ENCODE results near the gene SFN.

The SFN gene

GRCh38 chr1:26858160-26858559, 4.8 kb upstream of the SFN start:
- H3K79me2 ChIP-seq (ENCODE audit: control insufficient read depth, insufficient read depth, low read length, poor library complexity) = no peaks in the 10 kb centered on the region
- peaks cover 27 to 28% of the 10 kb centered on the region in 2 experiments for H3K4me1 ChIP-seq (ENCODE audit: control insufficient read depth in 1 of 2, insufficient read depth in 2 of 2, low read length in 2 of 2)
- peaks cover 7% of the 10 kb centered on the region for H3K79me1 ChIP-seq (ENCODE audit: low read length)
- no CpG with 5 or more reads among the region's 4 CpGs for WGBS (ENCODE audit: extremely low coverage, insufficient coverage, insufficient read length)
- H3K14ac ChIP-seq (ENCODE audit: low read length) = no peak overlapping the region
- H3K9ac ChIP-seq (ENCODE audit: low read length) = no peak overlapping the region
- H3K4me2 ChIP-seq (ENCODE audit: low read length) = no peak overlapping the region
- no peak overlapping the region for H3K27ac ChIP-seq (ENCODE audit: low read depth, low read length)
- DNase-seq = no peak
- peak overlapping the region; percentile 2 for H4K91ac ChIP-seq (ENCODE audit: low read depth, low read length)
- H2AK5ac ChIP-seq (ENCODE audit: low read length) = no peak overlapping the region
- no peak overlapping the region for H2BK5ac ChIP-seq (ENCODE audit: low read depth, low read length, poor library complexity)
- no peak overlapping the region for H3K23ac ChIP-seq (ENCODE audit: low read length)
- no peak overlapping the region for H2BK120ac ChIP-seq (ENCODE audit: insufficient read depth, low read length, poor library complexity)
- H3K18ac ChIP-seq (ENCODE audit: low read length) = no peak overlapping the region
- no peaks in the 10 kb centered on the region for H3K27me3 ChIP-seq (ENCODE audit: insufficient read depth, low read length)
- no peak overlapping the region for H2BK12ac ChIP-seq (ENCODE audit: low read length)
- H4K8ac ChIP-seq (ENCODE audit: low read depth, low read length) = no peak overlapping the region
- no peak overlapping the region for H2AFZ ChIP-seq (ENCODE audit: insufficient read depth, low read length, poor library complexity)
- H3K9me3 ChIP-seq (ENCODE audit: insufficient read depth, low read depth, low read length) = peaks cover 5% of the 10 kb centered on the region
- no peak overlapping the region for H3K4me3 ChIP-seq (ENCODE audit: low read depth, low read length)
- H3K36me3 ChIP-seq (ENCODE audit: control insufficient read depth in 1 of 2, insufficient read depth in 2 of 2, low read length in 2 of 2) = peaks cover 26 to 28% of the 10 kb centered on the region in 2 experiments
- H3K4ac ChIP-seq (ENCODE audit: low read depth, low read length) = no peak overlapping the region
- no peak overlapping the region for H4K12ac ChIP-seq (ENCODE audit: low read depth, low read length)

- no peak overlapping the region for H3K9ac ChIP-seq (ENCODE audit: low read length)
- peaks cover 2% of the 10 kb centered on the region for H3K79me2 ChIP-seq (ENCODE audit: control insufficient read depth, insufficient read depth, low read length, poor library complexity)
- peaks cover 17 to 19% of the 10 kb centered on the region in 2 experiments for H3K36me3 ChIP-seq (ENCODE audit: control insufficient read depth in 1 of 2, insufficient read depth in 2 of 2, low read length in 2 of 2)
- H3K23ac ChIP-seq (ENCODE audit: low read length) = no peak overlapping the region
- H2AK5ac ChIP-seq (ENCODE audit: low read length) = no peak overlapping the region
- H3K4me2 ChIP-seq (ENCODE audit: low read length) = no peak overlapping the region
- no peak overlapping the region for H3K14ac ChIP-seq (ENCODE audit: low read length)
- H2BK120ac ChIP-seq (ENCODE audit: insufficient read depth, low read length, poor library complexity) = no peak overlapping the region
- H3K9me3 ChIP-seq (ENCODE audit: insufficient read depth, low read depth, low read length) = peaks cover 5% of the 10 kb centered on the region
- H3K4me1 ChIP-seq (ENCODE audit: control insufficient read depth in 1 of 2, insufficient read depth in 2 of 2, low read length in 2 of 2) = peaks cover 35 to 37% of the 10 kb centered on the region in 2 experiments
- H3K27me3 ChIP-seq (ENCODE audit: insufficient read depth, low read length) = no peaks in the 10 kb centered on the region
- H3K79me1 ChIP-seq (ENCODE audit: low read length) = peaks cover 14% of the 10 kb centered on the region
- peak overlapping the region; percentile 12 for H2BK12ac ChIP-seq (ENCODE audit: low read length)
- no peak for DNase-seq
- no CpG with 5 or more reads among the region's 7 CpGs for WGBS (ENCODE audit: extremely low coverage, insufficient coverage, insufficient read length)
- no peak overlapping the region for H3K4ac ChIP-seq (ENCODE audit: low read depth, low read length)
- peak overlapping the region; percentile 29 for H2BK5ac ChIP-seq (ENCODE audit: low read depth, low read length, poor library complexity)
- peak overlapping the region; percentile 25 for H4K91ac ChIP-seq (ENCODE audit: low read depth, low read length)
- H3K4me3 ChIP-seq (ENCODE audit: low read depth, low read length) = no peak overlapping the region
- no peak overlapping the region for H3K27ac ChIP-seq (ENCODE audit: low read depth, low read length)
- no peak overlapping the region for H4K12ac ChIP-seq (ENCODE audit: low read depth, low read length)
- H2AFZ ChIP-seq (ENCODE audit: insufficient read depth, low read length, poor library complexity) = no peak overlapping the region
- H3K18ac ChIP-seq (ENCODE audit: low read length) = no peak overlapping the region
- no peak overlapping the region for H4K8ac ChIP-seq (ENCODE audit: low read depth, low read length)
These were observed 3.9 kb upstream of the SFN start for GRCh38 chr1:26858891-26859640.

GRCh38 chr1:26861286-26861701, 1.7 kb upstream of the SFN start:
- Histone ChIP-seq H2AK5ac (ENCODE audit: low read length) (peak overlapping the region; percentile 59), H2BK12ac (ENCODE audit: low read length) (peak overlapping the region; percentile 66), H3K79me1 (ENCODE audit: low read length) (peaks cover 28% of the 10 kb centered on the region), H4K8ac (ENCODE audit: low read depth, low read length) (peak overlapping the region; percentile 22), H4K91ac (ENCODE audit: low read depth, low read length) (peak overlapping the region; percentile 55), H3K18ac (ENCODE audit: low read length) (no peak overlapping the region), H2AFZ (ENCODE audit: insufficient read depth, low read length, poor library complexity) (peak overlapping the region; percentile 69), H3K4me2 (ENCODE audit: low read length) (no peak overlapping the region), H3K27me3 (ENCODE audit: insufficient read depth, low read length) (no peaks in the 10 kb centered on the region), H3K4ac (ENCODE audit: low read depth, low read length) (no peak overlapping the region), H2BK5ac (ENCODE audit: low read depth, low read length, poor library complexity) (peak overlapping the region; percentile 26), H3K27ac (ENCODE audit: low read depth, low read length) (no peak overlapping the region), H2BK120ac (ENCODE audit: insufficient read depth, low read length, poor library complexity) (peak overlapping the region; percentile 55), H4K12ac (ENCODE audit: low read depth, low read length) (no peak overlapping the region), H3K14ac (ENCODE audit: low read length) (no peak overlapping the region), H3K23ac (ENCODE audit: low read length) (no peak overlapping the region), H3K9me3 (ENCODE audit: insufficient read depth, low read depth, low read length) (peaks cover 3% of the 10 kb centered on the region), H3K9ac (ENCODE audit: low read length) (no peak overlapping the region), H3K79me2 (ENCODE audit: control insufficient read depth, insufficient read depth, low read length, poor library complexity) (peaks cover 6% of the 10 kb centered on the region), H3K4me1 (ENCODE audit: control insufficient read depth in 1 of 2, insufficient read depth in 2 of 2, low read length in 2 of 2) (peaks cover 42 to 47% of the 10 kb centered on the region in 2 experiments), H3K36me3 (ENCODE audit: control insufficient read depth in 1 of 2, insufficient read depth in 2 of 2, low read length in 2 of 2) (peaks cover under 1 to 2% of the 10 kb centered on the region in 2 experiments), H3K4me3 (ENCODE audit: low read depth, low read length) (no peak overlapping the region)
- no peak for DNase-seq
- no CpG with 5 or more reads among the region's 5 CpGs for WGBS (ENCODE audit: extremely low coverage, insufficient coverage, insufficient read length)

- Histone ChIP-seq H3K4me1 (ENCODE audit: control insufficient read depth in 1 of 2, insufficient read depth in 2 of 2, low read length in 2 of 2) (peaks cover 38 to 43% of the 10 kb centered on the region in 2 experiments), H3K18ac (ENCODE audit: low read length) (no peak overlapping the region), H3K9ac (ENCODE audit: low read length) (no peak overlapping the region), H2BK5ac (ENCODE audit: low read depth, low read length, poor library complexity) (peak overlapping the region; percentile 49), H3K27me3 (ENCODE audit: insufficient read depth, low read length) (no peaks in the 10 kb centered on the region), H2BK120ac (ENCODE audit: insufficient read depth, low read length, poor library complexity) (peak overlapping the region; percentile 60), H3K4me3 (ENCODE audit: low read depth, low read length) (no peak overlapping the region), H3K4ac (ENCODE audit: low read depth, low read length) (no peak overlapping the region), H2AK5ac (ENCODE audit: low read length) (peak overlapping the region; percentile 73), H3K36me3 (ENCODE audit: control insufficient read depth in 1 of 2, insufficient read depth in 2 of 2, low read length in 2 of 2) (no peaks in the 10 kb centered on the region), H3K79me2 (ENCODE audit: control insufficient read depth, insufficient read depth, low read length, poor library complexity) (peaks cover 6% of the 10 kb centered on the region), H4K12ac (ENCODE audit: low read depth, low read length) (no peak overlapping the region), H2BK12ac (ENCODE audit: low read length) (peak overlapping the region; percentile 13), H3K79me1 (ENCODE audit: low read length) (peaks cover 24% of the 10 kb centered on the region), H4K91ac (ENCODE audit: low read depth, low read length) (peak overlapping the region; percentile 80), H3K23ac (ENCODE audit: low read length) (no peak overlapping the region), H3K9me3 (ENCODE audit: insufficient read depth, low read depth, low read length) (peaks cover 2% of the 10 kb centered on the region), H4K8ac (ENCODE audit: low read depth, low read length) (no peak overlapping the region), H3K4me2 (ENCODE audit: low read length) (no peak overlapping the region), H3K27ac (ENCODE audit: low read depth, low read length) (no peak overlapping the region), H3K14ac (ENCODE audit: low read length) (peak overlapping the region; percentile 15), H2AFZ (ENCODE audit: insufficient read depth, low read length, poor library complexity) (no peak overlapping the region)
- no CpG with 5 or more reads among the region's 7 CpGs for WGBS (ENCODE audit: extremely low coverage, insufficient coverage, insufficient read length)
- no peak for DNase-seq
These were observed 1.0 kb upstream of the SFN start for GRCh38 chr1:26861889-26862378.

Data from trophoblast cell (in vitro differentiated cells and primary cell).